Endothelial cell of umbilical vein (primary cell): Measurements from ENCODE around the gene CHRNA1. TPM values are rescaled to one million over a fixed set of nuclear protein-coding genes. Genes with fewer than 3 reads are reported as not detected.

Experiments
- BruUV-seq: library from RNA; stranded (reverse); fragments of 400-500 nt; replicated peaks from 2 replicates; lab custom pipeline; 2021; lab: Mats Ljungman, UMichigan
- CTCF ChIA-PET: fragments of 300-600, 350-600 bp; sonication (Branson Sonifier 250); formaldehyde crosslinking; loops from one replicate; lab custom pipeline; 2021; ENCODE audit warnings: antibody characterized with exemption, inconsistent platforms; lab: Charles Lee
- POLR2A ChIA-PET: fragments of 300-600, 350-600 bp; sonication (Branson Sonifier 250); formaldehyde crosslinking; loops from one replicate; lab custom pipeline; 2021; ENCODE audit warnings: antibody characterized with exemption, inconsistent platforms; lab: Charles Lee
- DNase-seq: peaks from one replicate; pipeline ENCODE4 v3.0.0-alpha.2; 2011; ENCODE audit warnings: low read depth, low spot score
- FAIRE-seq: peaks from 2 replicates; lab custom pipeline; 2011; peaks lifted over from hg19 to GRCh38; lab: Jason Lieb, UNC
- H2AFZ ChIP-seq: 2 replicates; pipeline ENCODE4 v1.6.0; 2012; ENCODE audit warnings: low read depth, low read length, control low read depth, inconsistent platforms
- H3K27ac ChIP-seq: 2 replicates; pipeline ENCODE4 v1.5.1; 2011; ENCODE audit warnings: low read depth, mild to moderate bottlenecking, control low read depth, low read length, moderate library complexity; ENCODE audit not compliant: insufficient read depth
- H3K27me3 ChIP-seq, 2 experiments: 2 replicates each; pipeline versions ENCODE4 v1.6.0 to v1.6.1; 2011; ENCODE audit warnings: low read length in 2 of 2, mixed read lengths in 1 of 2; ENCODE audit not compliant: control insufficient read depth in 2 of 2, insufficient read depth in 2 of 2
- H3K36me3 ChIP-seq, 2 experiments: 2 replicates in 1 of 2; 3 replicates in 1 of 2; pipeline ENCODE4 v1.5.1; 2011; ENCODE audit warnings: low read length in 2 of 2, mild to moderate bottlenecking in 1 of 2, moderate library complexity in 1 of 2; ENCODE audit not compliant: control insufficient read depth in 2 of 2, insufficient read depth in 2 of 2; ENCODE audit errors: extremely low read depth in 1 of 2
- H3K4me1 ChIP-seq: 3 replicates; pipeline ENCODE4 v1.5.1; 2011; ENCODE audit warnings: mild to moderate bottlenecking, low read length; ENCODE audit not compliant: control insufficient read depth, insufficient read depth; ENCODE audit errors: extremely low read depth
- H3K4me2 ChIP-seq: 2 replicates; pipeline ENCODE4 v1.6.1; 2011; ENCODE audit warnings: low read length, control low read depth, mixed read lengths; ENCODE audit not compliant: insufficient read depth
- H3K4me3 ChIP-seq, 3 experiments: fragments of 200-600 bp in 1 of 3; sonication (generic), shearing (Covaris generic) in 1 of 3; replicated peaks in 1 of 3; 2 replicates each; pipeline ENCODE4 v1.5.1; 2011 to 2016; ENCODE audit warnings: control low read depth in 3 of 3, low read length in 3 of 3, mild to moderate bottlenecking in 2 of 3, inconsistent platforms in 1 of 3, low read depth in 1 of 3, moderate library complexity in 1 of 3; ENCODE audit not compliant: insufficient read depth in 1 of 3
- H3K79me2 ChIP-seq: 2 replicates; pipeline ENCODE4 v1.6.0; 2012; ENCODE audit warnings: low read length, inconsistent platforms; ENCODE audit not compliant: control insufficient read depth, insufficient read depth
- H3K9ac ChIP-seq: replicated peaks from 2 replicates; pipeline ENCODE3; 2011; ENCODE audit warnings: low read length, control low read depth; ENCODE audit not compliant: insufficient read depth; ENCODE audit errors: extremely low read depth
- H3K9me1 ChIP-seq: replicated peaks from 3 replicates; pipeline ENCODE4 v1.6.0; 2011; ENCODE audit warnings: mild to moderate bottlenecking, low read length; ENCODE audit not compliant: control insufficient read depth, insufficient read depth; ENCODE audit errors: extremely low read depth
- H3K9me3 ChIP-seq: replicated peaks from 2 replicates; pipeline ENCODE4 v1.5.1; 2012; ENCODE audit warnings: low read length, inconsistent platforms; ENCODE audit not compliant: control insufficient read depth, insufficient read depth
- H4K20me1 ChIP-seq: replicated peaks from 2 replicates; pipeline ENCODE3; 2011; ENCODE audit warnings: mild to moderate bottlenecking, low read length; ENCODE audit not compliant: control insufficient read depth, insufficient read depth; ENCODE audit errors: extremely low read depth
- CTCF ChIP-seq, 2 donors: IDR thresholded peaks; 1 replicate in 1 of 2; 2 replicates in 1 of 2; pipeline ENCODE4 v1.5.1; 2011; ENCODE audit warnings: low read length in 2 of 2, mild to moderate bottlenecking in 2 of 2, moderate library complexity in 2 of 2, control low read depth in 1 of 2, inconsistent platforms in 1 of 2, low read depth in 1 of 2; ENCODE audit not compliant: insufficient read depth in 1 of 2; ENCODE audit errors: extremely low read depth in 1 of 2
- EZH2 ChIP-seq: IDR thresholded peaks from 2 replicates; pipeline ENCODE4 v1.6.1; 2012; ENCODE audit warnings: borderline replicate concordance, low read depth, mild to moderate bottlenecking, moderate library complexity, low read length, inconsistent platforms; ENCODE audit not compliant: severe bottlenecking
- FOS ChIP-seq: IDR thresholded peaks from 2 replicates; pipeline ENCODE4 v1.6.1; 2011; ENCODE audit warnings: mild to moderate bottlenecking, low read length, moderate library complexity, borderline replicate concordance; ENCODE audit not compliant: insufficient read depth
- GATA2 ChIP-seq: IDR thresholded peaks from 2 replicates; pipeline ENCODE4 v1.7.0; 2011; ENCODE audit warnings: low read depth, mild to moderate bottlenecking, moderate library complexity, mixed read lengths, low read length; ENCODE audit not compliant: insufficient read length, insufficient read depth
- JUN ChIP-seq: IDR thresholded peaks from 2 replicates; pipeline ENCODE4 v1.6.1; 2011; ENCODE audit warnings: borderline replicate concordance, low read depth; ENCODE audit not compliant: insufficient read length, insufficient read depth
- MAX ChIP-seq: IDR thresholded peaks from 2 replicates; pipeline ENCODE4 v1.6.1; 2011; ENCODE audit not compliant: insufficient read depth, insufficient read length
- MYC ChIP-seq: IDR thresholded peaks from one replicate; pipeline ENCODE4 v1.6.1; 2011; ENCODE audit warnings: mild to moderate bottlenecking, low read depth, low read length
- POLR2A ChIP-seq: IDR thresholded peaks from 2 replicates; pipeline ENCODE4 v1.6.1; 2012; ENCODE audit warnings: low read depth, mild to moderate bottlenecking, control low read depth, low read length
- POLR2AphosphoS5 ChIP-seq: IDR thresholded peaks from 2 replicates; pipeline ENCODE4 v1.6.1; 2012; ENCODE audit warnings: low read depth, mild to moderate bottlenecking, control low read depth, low read length, moderate library complexity; ENCODE audit not compliant: insufficient read depth
- dilution Hi-C: fragments of 300-500 bp; cut with MboI; formaldehyde crosslinking; loops from one replicate; pipeline ENCODE4 v1.15.0; 2019; ENCODE audit warnings: low sequenced_read_pairs; ENCODE audit not compliant: extremely low pct_ligation_motif_present
- intact Hi-C: fragments of 100-400 bp; cut with micrococcal nuclease; formaldehyde crosslinking; loops from one replicate; pipeline ENCODE4 v1.10.0; 2022
- polyA plus RNA-seq, 4 experiments: library from polyadenylated mRNA; depleted of rRNA in 3 of 4; stranded (reverse) in 3 of 4; unstranded in 1 of 4; fragments of >200 nt; gene quantifications; 2 replicates each; pipeline versions ENCODE4 v1.2.1 to v1.2.3, GENCODE V29; 2011 to 2012; ENCODE audit warnings: missing spikeins in 1 of 4
- total RNA-seq: library from RNA; stranded (reverse); gene quantifications from 2 replicates; pipeline ENCODE4 v1.2.3, GENCODE V29; 2021

The CHRNA1 gene
- total and polyA plus RNA-seq, 2 donors (not counting 3 experiments of a cell fraction or from before 2014, with no cell fraction given), result 11.3 to 18.2 TPM

- Histone ChIP-seq H3K9me1 (no peaks in the 10 kb centered on the region), H3K9me3 (no peaks in the 10 kb centered on the region), H3K4me3 (no peak overlapping the region), H3K27me3 (no peaks in the 10 kb centered on the region), H3K9ac (no peak overlapping the region), H3K79me2 (no peaks in the 10 kb centered on the region), H3K4me2 (no peak overlapping the region), H3K36me3 (no peaks in the 10 kb centered on the region), H3K27ac (no peak overlapping the region), H2AFZ (no peak overlapping the region), H4K20me1 (no peaks in the 10 kb centered on the region), H3K4me1 (no peaks in the 10 kb centered on the region)
- TF ChIP-seq GATA2, result no peak
- no peak for TF ChIP-seq FOS
- TF ChIP-seq CTCF (IDR thresholded peaks at IDR 0.05; ENCODE audit: extremely low read depth in 1 of 2, insufficient read depth in 1 of 2, low read depth in 1 of 2, low read length in 2 of 2), result no peak
- no peak for TF ChIP-seq MYC
- FAIRE-seq, result no peak
- dilution Hi-C loops (no loop called here), intact Hi-C loops (no loop called here)
- ChIA-PET CTCF (interaction anchor here (2.2 to 2.6 kb wide), 2 partner anchors 14 to 17 kb away, joined by 7 to 11 read pairs; no protein-coding TSS in a partner anchor), POLR2A (no interaction called here)
- no peak for DNase-seq
- no TSS peak for BruUV-seq
Observed at GRCh38 chr2:174713686-174714085, 50.6 kb downstream of the CHRNA1 start.

GRCh38 chr2:174711206-174711605 lies 53.1 kb downstream of the CHRNA1 start:
- ChIA-PET POLR2A (no interaction called here), CTCF (interaction anchor here (2.0 kb wide), 1 partner anchor 24 kb away, joined by 6 read pairs; no protein-coding TSS in a partner anchor)
- H3K36me3 ChIP-seq, result no peaks in the 10 kb centered on the region
- FAIRE-seq (no peak), DNase-seq (no peak)
- no peaks in the 10 kb centered on the region for H3K79me2 ChIP-seq
- no peak overlapping the region for H3K4me3 ChIP-seq
- no peak overlapping the region for H3K4me2 ChIP-seq
- H3K9me3 ChIP-seq, result no peaks in the 10 kb centered on the region
- TF ChIP-seq CTCF (IDR thresholded peaks at IDR 0.05; ENCODE audit: extremely low read depth in 1 of 2, insufficient read depth in 1 of 2, low read depth in 1 of 2, low read length in 2 of 2) (no peak), MAX (no peak), POLR2A (no peak), JUN (no peak), MYC (no peak), FOS (no peak), EZH2 (no peak), POLR2AphosphoS5 (no peak)
- dilution Hi-C loops (no loop called here), intact Hi-C loops (no loop called here)
- no peak overlapping the region for H2AFZ ChIP-seq
- H3K9ac ChIP-seq, result no peak overlapping the region
- H3K9me1 ChIP-seq, result no peaks in the 10 kb centered on the region
- BruUV-seq, result no TSS peak
- H3K27ac ChIP-seq, result no peak overlapping the region
- no peaks in the 10 kb centered on the region for H3K27me3 ChIP-seq
- H4K20me1 ChIP-seq, result no peaks in the 10 kb centered on the region
- H3K4me1 ChIP-seq, result no peaks in the 10 kb centered on the region
